Endothelial cell of umbilical vein (primary cell): ENCODE measurements around the gene MAN1A2. TPM values are rescaled to one million over a fixed set of nuclear protein-coding genes. Genes with fewer than 3 reads are reported as not detected.

Experiments used
- BruUV-seq: library from RNA; stranded (reverse); fragments of 400-500 nt; replicated peaks from 2 replicates; lab custom pipeline; 2021; lab: Mats Ljungman, UMichigan
- CTCF ChIA-PET: fragments of 300-600, 350-600 bp; sonication (Branson Sonifier 250); formaldehyde crosslinking; loops from one replicate; lab custom pipeline; 2021; ENCODE audit warnings: antibody characterized with exemption, inconsistent platforms; lab: Charles Lee
- POLR2A ChIA-PET: fragments of 300-600, 350-600 bp; sonication (Branson Sonifier 250); formaldehyde crosslinking; loops from one replicate; lab custom pipeline; 2021; ENCODE audit warnings: antibody characterized with exemption, inconsistent platforms; lab: Charles Lee
- DNase-seq: peaks from one replicate; pipeline ENCODE4 v3.0.0-alpha.2; 2011; ENCODE audit warnings: low read depth, low spot score
- FAIRE-seq: peaks from 2 replicates; lab custom pipeline; 2011; peaks lifted over from hg19 to GRCh38; lab: Jason Lieb, UNC
- H2AFZ ChIP-seq: 2 replicates; pipeline ENCODE4 v1.6.0; 2012; ENCODE audit warnings: low read depth, low read length, control low read depth, inconsistent platforms
- H3K27ac ChIP-seq: 2 replicates; pipeline ENCODE4 v1.5.1; 2011; ENCODE audit warnings: low read depth, mild to moderate bottlenecking, control low read depth, low read length, moderate library complexity; ENCODE audit not compliant: insufficient read depth
- H3K27me3 ChIP-seq, 2 experiments: 2 replicates each; pipeline versions ENCODE4 v1.6.0 to v1.6.1; 2011; ENCODE audit warnings: low read length in 2 of 2, mixed read lengths in 1 of 2; ENCODE audit not compliant: control insufficient read depth in 2 of 2, insufficient read depth in 2 of 2
- H3K36me3 ChIP-seq, 2 experiments: 2 replicates in 1 of 2; 3 replicates in 1 of 2; pipeline ENCODE4 v1.5.1; 2011; ENCODE audit warnings: low read length in 2 of 2, mild to moderate bottlenecking in 1 of 2, moderate library complexity in 1 of 2; ENCODE audit not compliant: control insufficient read depth in 2 of 2, insufficient read depth in 2 of 2; ENCODE audit errors: extremely low read depth in 1 of 2
- H3K4me1 ChIP-seq: 3 replicates; pipeline ENCODE4 v1.5.1; 2011; ENCODE audit warnings: mild to moderate bottlenecking, low read length; ENCODE audit not compliant: control insufficient read depth, insufficient read depth; ENCODE audit errors: extremely low read depth
- H3K4me2 ChIP-seq: 2 replicates; pipeline ENCODE4 v1.6.1; 2011; ENCODE audit warnings: low read length, control low read depth, mixed read lengths; ENCODE audit not compliant: insufficient read depth
- H3K4me3 ChIP-seq, 3 experiments: fragments of 200-600 bp in 1 of 3; sonication (generic), shearing (Covaris generic) in 1 of 3; replicated peaks in 1 of 3; 2 replicates each; pipeline ENCODE4 v1.5.1; 2011 to 2016; ENCODE audit warnings: control low read depth in 3 of 3, low read length in 3 of 3, mild to moderate bottlenecking in 2 of 3, inconsistent platforms in 1 of 3, low read depth in 1 of 3, moderate library complexity in 1 of 3; ENCODE audit not compliant: insufficient read depth in 1 of 3
- H3K79me2 ChIP-seq: 2 replicates; pipeline ENCODE4 v1.6.0; 2012; ENCODE audit warnings: low read length, inconsistent platforms; ENCODE audit not compliant: control insufficient read depth, insufficient read depth
- H3K9ac ChIP-seq: replicated peaks from 2 replicates; pipeline ENCODE3; 2011; ENCODE audit warnings: low read length, control low read depth; ENCODE audit not compliant: insufficient read depth; ENCODE audit errors: extremely low read depth
- H3K9me1 ChIP-seq: replicated peaks from 3 replicates; pipeline ENCODE4 v1.6.0; 2011; ENCODE audit warnings: mild to moderate bottlenecking, low read length; ENCODE audit not compliant: control insufficient read depth, insufficient read depth; ENCODE audit errors: extremely low read depth
- H3K9me3 ChIP-seq: replicated peaks from 2 replicates; pipeline ENCODE4 v1.5.1; 2012; ENCODE audit warnings: low read length, inconsistent platforms; ENCODE audit not compliant: control insufficient read depth, insufficient read depth
- H4K20me1 ChIP-seq: replicated peaks from 2 replicates; pipeline ENCODE3; 2011; ENCODE audit warnings: mild to moderate bottlenecking, low read length; ENCODE audit not compliant: control insufficient read depth, insufficient read depth; ENCODE audit errors: extremely low read depth
- EZH2 ChIP-seq: IDR thresholded peaks from 2 replicates; pipeline ENCODE4 v1.6.1; 2012; ENCODE audit warnings: borderline replicate concordance, low read depth, mild to moderate bottlenecking, moderate library complexity, low read length, inconsistent platforms; ENCODE audit not compliant: severe bottlenecking
- FOS ChIP-seq: IDR thresholded peaks from 2 replicates; pipeline ENCODE4 v1.6.1; 2011; ENCODE audit warnings: mild to moderate bottlenecking, low read length, moderate library complexity, borderline replicate concordance; ENCODE audit not compliant: insufficient read depth
- GATA2 ChIP-seq: IDR thresholded peaks from 2 replicates; pipeline ENCODE4 v1.7.0; 2011; ENCODE audit warnings: low read depth, mild to moderate bottlenecking, moderate library complexity, mixed read lengths, low read length; ENCODE audit not compliant: insufficient read length, insufficient read depth
- JUN ChIP-seq: IDR thresholded peaks from 2 replicates; pipeline ENCODE4 v1.6.1; 2011; ENCODE audit warnings: borderline replicate concordance, low read depth; ENCODE audit not compliant: insufficient read length, insufficient read depth
- MYC ChIP-seq: IDR thresholded peaks from one replicate; pipeline ENCODE4 v1.6.1; 2011; ENCODE audit warnings: mild to moderate bottlenecking, low read depth, low read length
- POLR2A ChIP-seq: IDR thresholded peaks from 2 replicates; pipeline ENCODE4 v1.6.1; 2012; ENCODE audit warnings: low read depth, mild to moderate bottlenecking, control low read depth, low read length
- POLR2AphosphoS5 ChIP-seq: IDR thresholded peaks from 2 replicates; pipeline ENCODE4 v1.6.1; 2012; ENCODE audit warnings: low read depth, mild to moderate bottlenecking, control low read depth, low read length, moderate library complexity; ENCODE audit not compliant: insufficient read depth
- dilution Hi-C: fragments of 300-500 bp; cut with MboI; formaldehyde crosslinking; loops from one replicate; pipeline ENCODE4 v1.15.0; 2019; ENCODE audit warnings: low sequenced_read_pairs; ENCODE audit not compliant: extremely low pct_ligation_motif_present
- intact Hi-C: fragments of 100-400 bp; cut with micrococcal nuclease; formaldehyde crosslinking; loops from one replicate; pipeline ENCODE4 v1.10.0; 2022
- polyA plus RNA-seq, 4 experiments: library from polyadenylated mRNA; depleted of rRNA in 3 of 4; stranded (reverse) in 3 of 4; unstranded in 1 of 4; fragments of >200 nt; gene quantifications; 2 replicates each; pipeline versions ENCODE4 v1.2.1 to v1.2.3, GENCODE V29; 2011 to 2012; ENCODE audit warnings: missing spikeins in 1 of 4
- total RNA-seq: library from RNA; stranded (reverse); gene quantifications from 2 replicates; pipeline ENCODE4 v1.2.3, GENCODE V29; 2021
- TF ChIP-seq, protein P1 (sequence below): IDR thresholded peaks from 2 replicates; pipeline ENCODE4 v1.6.1; 2011; ENCODE audit not compliant: insufficient read depth, insufficient read length
- TF ChIP-seq, protein P2 (sequence below), 2 donors: IDR thresholded peaks; 1 replicate in 1 of 2; 2 replicates in 1 of 2; pipeline ENCODE4 v1.5.1; 2011; ENCODE audit warnings: low read length in 2 of 2, mild to moderate bottlenecking in 2 of 2, moderate library complexity in 2 of 2, control low read depth in 1 of 2, inconsistent platforms in 1 of 2, low read depth in 1 of 2; ENCODE audit not compliant: insufficient read depth in 1 of 2; ENCODE audit errors: extremely low read depth in 1 of 2

The MAN1A2 gene
- total and polyA plus RNA-seq, 2 donors (not counting 3 experiments of a cell fraction or from before 2014, with no cell fraction given) = 13.5 to 36.2 TPM

DNA sequence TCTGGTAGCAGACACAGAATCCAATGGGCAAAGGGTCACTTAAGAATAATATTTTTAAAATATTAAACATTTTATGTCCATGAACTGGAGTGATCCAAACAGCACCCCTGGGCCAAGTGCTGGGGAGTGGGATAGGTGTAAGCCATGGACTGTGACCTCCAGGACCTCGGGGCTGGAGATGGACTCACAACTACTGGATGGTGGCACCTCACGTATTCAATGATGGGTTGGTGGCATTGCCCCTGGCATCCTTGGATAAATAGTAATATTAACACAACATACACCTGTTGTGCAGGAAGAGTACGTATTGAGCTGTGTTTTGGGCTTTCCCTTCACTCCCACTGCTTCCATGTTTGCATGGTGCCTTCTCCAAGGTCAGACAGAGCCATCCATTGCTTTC is 199.3 kb downstream of the MAN1A2 start:
- no peak for DNase-seq
- Histone ChIP-seq H3K27ac (no peak overlapping the region), H3K79me2 (no peaks in the 10 kb centered on the region), H3K4me2 (no peak overlapping the region), H3K9me3 (no peaks in the 10 kb centered on the region), H3K9ac (no peak overlapping the region), H3K9me1 (no peaks in the 10 kb centered on the region), H3K36me3 (no peaks in the 10 kb centered on the region), H3K27me3 (peaks cover 3 to 4% of the 10 kb centered on the region in 2 experiments), H2AFZ (no peak overlapping the region), H4K20me1 (no peaks in the 10 kb centered on the region), H3K4me3 (no peak overlapping the region), H3K4me1 (no peaks in the 10 kb centered on the region)
- BruUV-seq = no TSS peak
- dilution Hi-C loops (no loop called here), intact Hi-C loops (no loop called here)
- ChIA-PET POLR2A (no interaction called here), CTCF (no interaction called here)
- no peak for TF ChIP-seq EZH2
- no peak for TF ChIP-seq POLR2A
- no peak for TF ChIP-seq GATA2
- no peak for TF ChIP-seq MYC
- TF ChIP-seq JUN = no peak
- TF ChIP-seq POLR2AphosphoS5 = no peak
- TF ChIP-seq, protein P1, sequence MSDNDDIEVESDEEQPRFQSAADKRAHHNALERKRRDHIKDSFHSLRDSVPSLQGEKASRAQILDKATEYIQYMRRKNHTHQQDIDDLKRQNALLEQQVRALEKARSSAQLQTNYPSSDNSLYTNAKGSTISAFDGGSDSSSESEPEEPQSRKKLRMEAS = no peak
- FAIRE-seq = no peak

DNA sequence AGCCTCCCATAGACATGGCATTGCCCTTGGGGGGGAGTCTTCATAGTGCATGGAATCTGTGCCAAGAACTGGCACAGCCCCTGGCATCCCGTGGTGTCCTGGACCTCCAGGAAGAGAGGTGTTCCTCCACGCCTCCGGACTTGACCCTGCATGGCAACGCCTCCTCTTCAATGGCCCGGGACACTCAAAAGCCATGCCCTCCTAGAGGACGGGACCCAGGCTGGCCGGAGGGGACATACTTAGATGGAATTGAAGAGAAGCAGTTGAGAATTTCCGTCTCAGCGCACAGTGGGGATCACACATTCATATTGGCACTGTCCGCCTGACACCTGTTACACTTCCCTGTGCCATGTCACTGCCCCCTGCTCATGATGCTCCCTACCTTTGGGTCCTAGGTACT is 200.2 kb downstream of the MAN1A2 start:
- DNase-seq = no peak
- Histone ChIP-seq H3K4me1 (no peaks in the 10 kb centered on the region), H3K4me2 (no peak overlapping the region), H3K9me3 (no peaks in the 10 kb centered on the region), H3K27me3 (peaks cover 3 to 4% of the 10 kb centered on the region in 2 experiments), H3K9ac (no peak overlapping the region), H3K36me3 (no peaks in the 10 kb centered on the region), H3K27ac (no peak overlapping the region), H3K79me2 (no peaks in the 10 kb centered on the region), H3K4me3 (no peak overlapping the region), H2AFZ (no peak overlapping the region), H3K9me1 (no peaks in the 10 kb centered on the region), H4K20me1 (no peaks in the 10 kb centered on the region)
- no peak for FAIRE-seq
- dilution Hi-C loops = no loop called here
- intact Hi-C loops = no loop called here
- no TSS peak for BruUV-seq
- POLR2A ChIA-PET = no interaction called here
- CTCF ChIA-PET = no interaction called here
- no peak for TF ChIP-seq JUN
- TF ChIP-seq FOS = no peak
- TF ChIP-seq, protein P2, sequence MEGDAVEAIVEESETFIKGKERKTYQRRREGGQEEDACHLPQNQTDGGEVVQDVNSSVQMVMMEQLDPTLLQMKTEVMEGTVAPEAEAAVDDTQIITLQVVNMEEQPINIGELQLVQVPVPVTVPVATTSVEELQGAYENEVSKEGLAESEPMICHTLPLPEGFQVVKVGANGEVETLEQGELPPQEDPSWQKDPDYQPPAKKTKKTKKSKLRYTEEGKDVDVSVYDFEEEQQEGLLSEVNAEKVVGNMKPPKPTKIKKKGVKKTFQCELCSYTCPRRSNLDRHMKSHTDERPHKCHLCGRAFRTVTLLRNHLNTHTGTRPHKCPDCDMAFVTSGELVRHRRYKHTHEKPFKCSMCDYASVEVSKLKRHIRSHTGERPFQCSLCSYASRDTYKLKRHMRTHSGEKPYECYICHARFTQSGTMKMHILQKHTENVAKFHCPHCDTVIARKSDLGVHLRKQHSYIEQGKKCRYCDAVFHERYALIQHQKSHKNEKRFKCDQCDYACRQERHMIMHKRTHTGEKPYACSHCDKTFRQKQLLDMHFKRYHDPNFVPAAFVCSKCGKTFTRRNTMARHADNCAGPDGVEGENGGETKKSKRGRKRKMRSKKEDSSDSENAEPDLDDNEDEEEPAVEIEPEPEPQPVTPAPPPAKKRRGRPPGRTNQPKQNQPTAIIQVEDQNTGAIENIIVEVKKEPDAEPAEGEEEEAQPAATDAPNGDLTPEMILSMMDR (IDR thresholded peaks at IDR 0.05; ENCODE audit: extremely low read depth in 1 of 2, insufficient read depth in 1 of 2, low read depth in 1 of 2, low read length in 2 of 2) = no peak
- no peak for TF ChIP-seq POLR2A
- TF ChIP-seq MYC = no peak
- TF ChIP-seq GATA2 = no peak
